SK-N-SH (cell line): ENCODE measurements around the gene RPS6KA5. TPM values are rescaled to one million over a fixed set of nuclear protein-coding genes. Genes with fewer than 3 reads are reported as not detected.

ENCODE experiments used
- CTCF ChIA-PET: fragments of 300-600, 350-600 bp; formaldehyde crosslinking; extraction: SDS; loops from one replicate; lab custom pipeline; 2021; lab: Yijun Ruan, JAX
- POLR2A ChIA-PET: fragments of 350-600 bp; sonication (Branson Sonifier 250); formaldehyde crosslinking; extraction: SDS; loops from one replicate; lab custom pipeline; 2020; ENCODE audit warnings: antibody characterized with exemption, inconsistent platforms; lab: Yijun Ruan, JAX
- DNase-seq: peaks from one replicate; pipeline ENCODE4 v3.0.0; 2012
- H2AFZ ChIP-seq: fragments of 200-600 bp; sonication (generic); 2 replicates; pipeline ENCODE4 v1.8.1; 2016; ENCODE audit warnings: antibody characterized with exemption, mild to moderate bottlenecking, low read depth
- H3F3A ChIP-seq: fragments of 200-600 bp; sonication (generic); replicated peaks from 2 replicates; pipeline ENCODE3; 2016; ENCODE audit warnings: antibody characterized with exemption, mild to moderate bottlenecking; ENCODE audit not compliant: insufficient read depth
- H3K27ac ChIP-seq, 2 experiments: fragments of 200-500 bp in 1 of 2; fragments of 200-600 bp in 1 of 2; sonication (Bioruptor generic) in 1 of 2; sonication (generic), shearing (Covaris generic) in 1 of 2; 2 replicates each; pipeline versions ENCODE4 v1.5.1 to v1.6.1; 2014 to 2016; ENCODE audit warnings: low read depth in 2 of 2, inconsistent platforms in 1 of 2, low read length in 1 of 2, mild to moderate bottlenecking in 1 of 2, mixed read lengths in 1 of 2
- H3K27me3 ChIP-seq: fragments of 200-600 bp; sonication (generic), shearing (Covaris generic); 2 replicates; pipeline ENCODE4 v1.6.1; 2016; ENCODE audit warnings: mixed run types; ENCODE audit not compliant: insufficient read depth
- H3K36me3 ChIP-seq, 2 experiments: fragments of 200-500 bp in 1 of 2; fragments of 200-600 bp in 1 of 2; sonication (Bioruptor generic) in 1 of 2; sonication (generic) in 1 of 2; replicated peaks in 1 of 2; 2 replicates each; pipeline versions ENCODE3 to v1.5.1; 2014 to 2016; ENCODE audit warnings: low read length in 1 of 2, mild to moderate bottlenecking in 1 of 2; ENCODE audit not compliant: insufficient read depth in 2 of 2, control insufficient read depth in 1 of 2
- H3K4me1 ChIP-seq, 2 experiments: fragments of 200-500 bp in 1 of 2; fragments of 200-600 bp in 1 of 2; sonication (Bioruptor generic) in 1 of 2; sonication (generic), shearing (Covaris generic) in 1 of 2; 2 replicates each; pipeline versions ENCODE4 v1.5.1 to v1.6.1; 2014 to 2016; ENCODE audit warnings: low read depth in 1 of 2, low read length in 1 of 2, mixed run types in 1 of 2; ENCODE audit not compliant: insufficient read depth in 2 of 2, control insufficient read depth in 1 of 2
- H3K4me2 ChIP-seq: fragments of 200-600 bp; sonication (generic), shearing (Covaris generic); 2 replicates; pipeline ENCODE4 v1.6.1; 2017; ENCODE audit warnings: mixed run types
- H3K4me3 ChIP-seq, 2 experiments: fragments of 200-500 bp in 1 of 2; fragments of 200-600 bp in 1 of 2; sonication (Bioruptor generic) in 1 of 2; sonication (generic), shearing (Covaris generic) in 1 of 2; 2 replicates each; pipeline versions ENCODE4 v1.5.1 to v1.8.1; 2014 to 2016; ENCODE audit warnings: low read depth in 2 of 2, inconsistent platforms in 1 of 2, low read length in 1 of 2, mild to moderate bottlenecking in 1 of 2, mixed read lengths in 1 of 2, moderate library complexity in 1 of 2
- H3K79me2 ChIP-seq: fragments of 200-600 bp; sonication (generic); 2 replicates; pipeline ENCODE4 v1.8.1; 2017; ENCODE audit warnings: mild to moderate bottlenecking; ENCODE audit not compliant: insufficient read depth
- H3K9ac ChIP-seq: fragments of 200-600 bp; sonication (generic); 2 replicates; pipeline ENCODE4 v1.6.1; 2017; ENCODE audit warnings: mixed run types
- H3K9me2 ChIP-seq: fragments of 200-600 bp; sonication (generic); 2 replicates; pipeline ENCODE4 v1.6.1; 2017; ENCODE audit warnings: mixed run types
- H3K9me3 ChIP-seq: fragments of 200-600 bp; sonication (generic); 2 replicates; pipeline ENCODE4 v1.6.1; 2017; ENCODE audit warnings: mixed run types, mild to moderate bottlenecking, moderate library complexity
- H4K20me1 ChIP-seq: fragments of 200-600 bp; sonication (generic); 2 replicates; pipeline ENCODE4 v1.6.1; 2017; ENCODE audit warnings: mild to moderate bottlenecking, mixed run types; ENCODE audit not compliant: insufficient read depth
- CHD2 ChIP-seq: fragments of 150-350 bp; IDR thresholded peaks from 2 replicates; pipeline ENCODE4 v1.6.1; 2018; ENCODE audit warnings: low read length; ENCODE audit not compliant: partially characterized antibody
- ELF1 ChIP-seq: IDR thresholded peaks from 2 replicates; pipeline ENCODE4 v1.4.0; 2012
- EP300 ChIP-seq, 2 experiments: IDR thresholded peaks; 2 replicates each; pipeline versions ENCODE4 v1.4.0 to v1.6.1; 2012; ENCODE audit warnings: borderline replicate concordance in 1 of 2, low read depth in 1 of 2, low read length in 1 of 2
- FOSL2 ChIP-seq: IDR thresholded peaks from 2 replicates; pipeline ENCODE4 v1.4.0; 2012; ENCODE audit warnings: low read depth, mild to moderate bottlenecking, moderate library complexity, borderline replicate concordance
- FOXJ3 ChIP-seq: sonication (generic); formaldehyde crosslinking; IDR thresholded peaks from 2 replicates; pipeline ENCODE4 v1.5.1; 2020; ENCODE audit warnings: mild to moderate bottlenecking, missing genetic modification reagents
- FOXM1 ChIP-seq: IDR thresholded peaks from 2 replicates; pipeline ENCODE4 v1.4.0; 2012; ENCODE audit warnings: low read depth, mild to moderate bottlenecking
- MEF2A ChIP-seq: IDR thresholded peaks from 2 replicates; pipeline ENCODE4 v1.4.0; 2012; ENCODE audit warnings: low read depth, borderline replicate concordance
- MXI1 ChIP-seq: IDR thresholded peaks from 2 replicates; pipeline ENCODE4 v1.6.1; 2012; ENCODE audit warnings: mild to moderate bottlenecking, low read depth, low read length, improper control_type of control experiment
- PBX3 ChIP-seq: IDR thresholded peaks from 2 replicates; pipeline ENCODE4; 2012
- RAD21 ChIP-seq: IDR thresholded peaks from 2 replicates; pipeline ENCODE4 v1.6.1; 2012; ENCODE audit warnings: mild to moderate bottlenecking, low read length
- RCOR1 ChIP-seq: fragments of 150-350 bp; IDR thresholded peaks from 2 replicates; pipeline ENCODE4 v1.6.1; 2017; ENCODE audit warnings: antibody characterized with exemption, low read length
- RFX5 ChIP-seq: IDR thresholded peaks from 2 replicates; pipeline ENCODE4 v1.6.1; 2012; ENCODE audit warnings: mild to moderate bottlenecking, improper control_type of control experiment, low read length
- SIN3A ChIP-seq: IDR thresholded peaks from 2 replicates; pipeline ENCODE4 v1.6.1; 2012; ENCODE audit warnings: low read depth, mild to moderate bottlenecking, low read length, moderate library complexity, borderline replicate concordance
- SMC3 ChIP-seq: IDR thresholded peaks from 2 replicates; pipeline ENCODE4 v1.6.1; 2012; ENCODE audit warnings: low read depth, low read length, improper control_type of control experiment
- TAF1 ChIP-seq: IDR thresholded peaks from 2 replicates; pipeline ENCODE4 v1.6.1; 2012; ENCODE audit warnings: low read depth, mild to moderate bottlenecking, low read length, moderate library complexity, borderline replicate concordance
- TCF12 ChIP-seq: IDR thresholded peaks from 2 replicates; pipeline ENCODE4 v1.4.0; 2012
- TEAD4 ChIP-seq: IDR thresholded peaks from 2 replicates; pipeline ENCODE4 v1.4.0; 2012; ENCODE audit warnings: mild to moderate bottlenecking, borderline replicate concordance; ENCODE audit not compliant: insufficient read depth
- WGBS: methylation state at CpG from one replicate; pipeline ENCODE4 v1.1.6; 2017; ENCODE audit warnings: low lambda C conversion rate; 5-methylcytosine and 5-hydroxymethylcytosine counted together
- polyA plus RNA-seq, 3 experiments: library from polyadenylated mRNA; depleted of rRNA; stranded (reverse); fragments of >200 nt; gene quantifications; 2 replicates each; pipeline ENCODE4 v1.2.3, GENCODE V29; 2012
- TF ChIP-seq, protein P1 (sequence below): fragments of 200-600 bp; sonication (generic); IDR thresholded peaks from 2 replicates; pipeline ENCODE4 v1.6.1; 2017; ENCODE audit warnings: antibody characterized with exemption, mild to moderate bottlenecking, moderate library complexity
- TF ChIP-seq, protein P2 (sequence below): fragments of 150-350 bp; IDR thresholded peaks from 2 replicates; pipeline ENCODE4 v1.6.1; 2017; ENCODE audit warnings: antibody characterized with exemption, low read length, low read depth, borderline replicate concordance

The RPS6KA5 gene
- polyA plus RNA-seq, 1 of the 3 experiments (the other 2 are of a cell fraction): 0.67 TPM

GRCh38 chr14:90812109-90812508 is 248.3 kb downstream of the RPS6KA5 start:
- H3K9ac ChIP-seq: no peak overlapping the region
- ChIA-PET CTCF (interaction anchor here (1.1 to 1.4 kb wide), 2 partner anchors 16 to 54 kb away, joined by 3 to 4 read pairs; no protein-coding TSS in a partner anchor), POLR2A (interaction anchor here (0.7 kb wide), 1 partner anchor 73 kb away, joined by 3 read pairs; no protein-coding TSS in a partner anchor)
- H3K79me2 ChIP-seq: peaks cover 60% of the 10 kb centered on the region
- no peaks in the 10 kb centered on the region for H3K9me2 ChIP-seq
- H3K27me3 ChIP-seq: no peaks in the 10 kb centered on the region
- H3K4me1 ChIP-seq: peaks cover 18 to 22% of the 10 kb centered on the region in 2 experiments; a peak in 3 of 4 replicates
- H3K4me3 ChIP-seq: no peak overlapping the region
- H3K27ac ChIP-seq: no peak overlapping the region
- TF ChIP-seq PBX3: no peak
- no peak for TF ChIP-seq EP300 (IDR thresholded peaks at IDR 0.05; ENCODE audit: borderline replicate concordance in 1 of 2, low read depth in 1 of 2, low read length in 1 of 2)
- no peak for TF ChIP-seq RAD21
- TF ChIP-seq TCF12: no peak
- TF ChIP-seq RFX5: no peak
- no peak for TF ChIP-seq CHD2
- TF ChIP-seq SMC3: no peak
- TF ChIP-seq, protein P1, sequence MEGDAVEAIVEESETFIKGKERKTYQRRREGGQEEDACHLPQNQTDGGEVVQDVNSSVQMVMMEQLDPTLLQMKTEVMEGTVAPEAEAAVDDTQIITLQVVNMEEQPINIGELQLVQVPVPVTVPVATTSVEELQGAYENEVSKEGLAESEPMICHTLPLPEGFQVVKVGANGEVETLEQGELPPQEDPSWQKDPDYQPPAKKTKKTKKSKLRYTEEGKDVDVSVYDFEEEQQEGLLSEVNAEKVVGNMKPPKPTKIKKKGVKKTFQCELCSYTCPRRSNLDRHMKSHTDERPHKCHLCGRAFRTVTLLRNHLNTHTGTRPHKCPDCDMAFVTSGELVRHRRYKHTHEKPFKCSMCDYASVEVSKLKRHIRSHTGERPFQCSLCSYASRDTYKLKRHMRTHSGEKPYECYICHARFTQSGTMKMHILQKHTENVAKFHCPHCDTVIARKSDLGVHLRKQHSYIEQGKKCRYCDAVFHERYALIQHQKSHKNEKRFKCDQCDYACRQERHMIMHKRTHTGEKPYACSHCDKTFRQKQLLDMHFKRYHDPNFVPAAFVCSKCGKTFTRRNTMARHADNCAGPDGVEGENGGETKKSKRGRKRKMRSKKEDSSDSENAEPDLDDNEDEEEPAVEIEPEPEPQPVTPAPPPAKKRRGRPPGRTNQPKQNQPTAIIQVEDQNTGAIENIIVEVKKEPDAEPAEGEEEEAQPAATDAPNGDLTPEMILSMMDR: no peak
- TF ChIP-seq TAF1: no peak
- no peak for TF ChIP-seq ELF1
- no peak for TF ChIP-seq RCOR1
- TF ChIP-seq TEAD4: no peak
- TF ChIP-seq FOXM1: no peak
- no peak for TF ChIP-seq MXI1
- TF ChIP-seq SIN3A: no peak
- TF ChIP-seq MEF2A: no peak
- no peak for TF ChIP-seq FOSL2
- TF ChIP-seq, protein P2, sequence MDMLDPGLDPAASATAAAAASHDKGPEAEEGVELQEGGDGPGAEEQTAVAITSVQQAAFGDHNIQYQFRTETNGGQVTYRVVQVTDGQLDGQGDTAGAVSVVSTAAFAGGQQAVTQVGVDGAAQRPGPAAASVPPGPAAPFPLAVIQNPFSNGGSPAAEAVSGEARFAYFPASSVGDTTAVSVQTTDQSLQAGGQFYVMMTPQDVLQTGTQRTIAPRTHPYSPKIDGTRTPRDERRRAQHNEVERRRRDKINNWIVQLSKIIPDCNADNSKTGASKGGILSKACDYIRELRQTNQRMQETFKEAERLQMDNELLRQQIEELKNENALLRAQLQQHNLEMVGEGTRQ: no peak
- TF ChIP-seq FOXJ3 (CRISPR knock-in tag): no peak
- TF ChIP-seq, all 33 proteins: peak for 0
- no peak for DNase-seq
- Histone ChIP-seq H4K20me1 (no peaks in the 10 kb centered on the region), H2AFZ (no peak overlapping the region), H3K9me3 (no peaks in the 10 kb centered on the region), H3K4me2 (no peak overlapping the region), H3F3A (no peaks in the 10 kb centered on the region), H3K36me3 (no peaks in the 10 kb centered on the region)
- WGBS: 100% methylated on average over 1 of the region's 5 CpGs
